ENCODE results near the gene GDA.
A peak's percentile ranks its signal among the peaks of the same experiment; 100 is the strongest.

GDA gene

GRCh38 chr9:72155301-72155700, 6.1 kb downstream of the GDA start:
- peaks cover 4% of the 10 kb centered on the region; the same call in 1 of the 2 replicates for H3K9me3 ChIP-seq (ENCODE audit: insufficient read depth, low read length)
- H3K27ac ChIP-seq (ENCODE audit: low read length) = peak overlapping the region; percentile 64
- peak overlapping the region; percentile 17; the same call in 1 of the 2 replicates for H3K4me3 ChIP-seq (ENCODE audit: low read length)
- H3K9ac ChIP-seq (ENCODE audit: low read length) = no peak overlapping the region
- no peaks in the 10 kb centered on the region for H3K27me3 ChIP-seq (ENCODE audit: low read depth, low read length)
- H3K36me3 ChIP-seq (replicated peaks; ENCODE audit: low read depth, low read length) = peaks cover 4% of the 10 kb centered on the region
- H4K20me1 ChIP-seq (ENCODE audit: insufficient read depth, low read length) = no peaks in the 10 kb centered on the region
- TF ChIP-seq EZH2phosphoT487 (IDR thresholded peaks at IDR 0.05; ENCODE audit: low read depth) (no peak), CTCF (IDR thresholded peaks at IDR 0.05; ENCODE audit: low read depth, low read length) (no peak)
- H3K4me1 ChIP-seq (ENCODE audit: low read length) = peaks cover 15% of the 10 kb centered on the region
- H2AFZ ChIP-seq (ENCODE audit: low read depth, low read length) = no peak overlapping the region; the same call in 1 of the 2 replicates
- peak overlapping the region; percentile 46; the same call in 1 of the 2 replicates for H3K4me2 ChIP-seq (ENCODE audit: low read length)
- H3K79me2 ChIP-seq (ENCODE audit: low read length) = no peaks in the 10 kb centered on the region

DNA sequence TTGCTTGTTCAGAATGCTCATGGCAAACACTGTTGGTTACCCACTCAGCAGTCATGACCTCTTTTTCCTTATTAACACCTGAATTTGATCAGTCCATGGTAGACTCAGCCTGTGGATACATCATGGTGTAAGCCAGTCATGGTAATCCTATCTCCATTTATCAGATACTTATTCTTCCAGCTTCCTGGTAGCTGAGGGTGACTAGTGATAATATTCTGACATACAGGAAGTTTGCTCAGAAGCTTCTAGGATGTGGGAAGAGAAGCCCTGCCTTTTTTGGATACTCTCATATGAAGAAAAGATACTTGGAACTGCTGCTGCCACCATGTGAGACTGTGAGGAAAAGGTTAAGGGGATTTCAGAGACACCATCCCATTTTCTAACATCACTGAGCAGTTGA, 7.3 kb downstream of the GDA start:
- H3K4me2 ChIP-seq (ENCODE audit: low read length) = no peak overlapping the region
- peaks cover 4% of the 10 kb centered on the region for H3K36me3 ChIP-seq (replicated peaks; ENCODE audit: low read depth, low read length)
- peaks cover 15% of the 10 kb centered on the region for H3K4me1 ChIP-seq (ENCODE audit: low read length)
- no peaks in the 10 kb centered on the region for H4K20me1 ChIP-seq (ENCODE audit: insufficient read depth, low read length)
- no peak overlapping the region for H3K9ac ChIP-seq (ENCODE audit: low read length)
- H3K27me3 ChIP-seq (ENCODE audit: low read depth, low read length) = no peaks in the 10 kb centered on the region
- H3K4me3 ChIP-seq (ENCODE audit: low read length) = no peak overlapping the region
- TF ChIP-seq EZH2phosphoT487 (IDR thresholded peaks at IDR 0.05; ENCODE audit: low read depth) (no peak), CTCF (IDR thresholded peaks at IDR 0.05; ENCODE audit: low read depth, low read length) (no peak)
- H3K79me2 ChIP-seq (ENCODE audit: low read length) = no peaks in the 10 kb centered on the region
- H2AFZ ChIP-seq (ENCODE audit: low read depth, low read length) = no peak overlapping the region
- H3K9me3 ChIP-seq (ENCODE audit: insufficient read depth, low read length) = peaks cover 4% of the 10 kb centered on the region; the same call in 1 of the 2 replicates
- H3K27ac ChIP-seq (ENCODE audit: low read length) = no peak overlapping the region

GRCh38 chr9:72158680-72159079, 9.4 kb downstream of the GDA start:
- Histone ChIP-seq H3K4me2 (ENCODE audit: low read length) (no peak overlapping the region), H2AFZ (ENCODE audit: low read depth, low read length) (no peak overlapping the region), H3K4me3 (ENCODE audit: low read length) (no peak overlapping the region), H3K27ac (ENCODE audit: low read length) (no peak overlapping the region), H3K9ac (ENCODE audit: low read length) (no peak overlapping the region), H3K27me3 (ENCODE audit: low read depth, low read length) (no peaks in the 10 kb centered on the region), H3K79me2 (ENCODE audit: low read length) (no peaks in the 10 kb centered on the region), H3K36me3 (replicated peaks; ENCODE audit: low read depth, low read length) (peaks cover 4% of the 10 kb centered on the region), H4K20me1 (ENCODE audit: insufficient read depth, low read length) (no peaks in the 10 kb centered on the region), H3K9me3 (ENCODE audit: insufficient read depth, low read length) (peaks cover 4% of the 10 kb centered on the region; the same call in 1 of the 2 replicates), H3K4me1 (ENCODE audit: low read length) (peaks cover 15% of the 10 kb centered on the region)
- TF ChIP-seq EZH2phosphoT487 (IDR thresholded peaks at IDR 0.05; ENCODE audit: low read depth) (no peak), CTCF (IDR thresholded peaks at IDR 0.05; ENCODE audit: low read depth, low read length) (no peak)

GRCh38 chr9:72160446-72161123, 11.3 kb downstream of the GDA start:
- no peak overlapping the region for H2AFZ ChIP-seq (ENCODE audit: low read depth, low read length)
- H3K27me3 ChIP-seq (ENCODE audit: low read depth, low read length) = no peaks in the 10 kb centered on the region
- no peak overlapping the region for H3K4me2 ChIP-seq (ENCODE audit: low read length)
- H3K9ac ChIP-seq (ENCODE audit: low read length) = no peak overlapping the region
- H3K36me3 ChIP-seq (replicated peaks; ENCODE audit: low read depth, low read length) = no peaks in the 10 kb centered on the region
- no peaks in the 10 kb centered on the region for H3K9me3 ChIP-seq (ENCODE audit: insufficient read depth, low read length)
- no peaks in the 10 kb centered on the region for H3K4me1 ChIP-seq (ENCODE audit: low read length)
- no peaks in the 10 kb centered on the region for H4K20me1 ChIP-seq (ENCODE audit: insufficient read depth, low read length)
- TF ChIP-seq CTCF (IDR thresholded peaks at IDR 0.05; ENCODE audit: low read depth, low read length) (no peak), EZH2phosphoT487 (IDR thresholded peaks at IDR 0.05; ENCODE audit: low read depth) (no peak)
- H3K79me2 ChIP-seq (ENCODE audit: low read length) = no peaks in the 10 kb centered on the region
- H3K27ac ChIP-seq (ENCODE audit: low read length) = no peak overlapping the region
- H3K4me3 ChIP-seq (ENCODE audit: low read length) = no peak overlapping the region
